GM12865 (cell line): Measurements from ENCODE around the gene LGALS9.

ENCODE experiments used
- DNase-seq: peaks from one replicate; pipeline ENCODE4 v3.0.0; 2010; ENCODE audit warnings: low read depth
- H3K4me3 ChIP-seq: 2 replicates; pipeline ENCODE4 v1.5.1; 2011; ENCODE audit warnings: mild to moderate bottlenecking, low read depth, low read length, control low read depth
- TF ChIP-seq, protein P1 (sequence below): IDR thresholded peaks from 2 replicates; pipeline ENCODE4 v1.5.1; 2011; ENCODE audit warnings: low read length, control low read depth, low read depth, inconsistent platforms; ENCODE audit not compliant: insufficient read depth; ENCODE audit errors: missing control alignments

LGALS9 gene

DNA sequence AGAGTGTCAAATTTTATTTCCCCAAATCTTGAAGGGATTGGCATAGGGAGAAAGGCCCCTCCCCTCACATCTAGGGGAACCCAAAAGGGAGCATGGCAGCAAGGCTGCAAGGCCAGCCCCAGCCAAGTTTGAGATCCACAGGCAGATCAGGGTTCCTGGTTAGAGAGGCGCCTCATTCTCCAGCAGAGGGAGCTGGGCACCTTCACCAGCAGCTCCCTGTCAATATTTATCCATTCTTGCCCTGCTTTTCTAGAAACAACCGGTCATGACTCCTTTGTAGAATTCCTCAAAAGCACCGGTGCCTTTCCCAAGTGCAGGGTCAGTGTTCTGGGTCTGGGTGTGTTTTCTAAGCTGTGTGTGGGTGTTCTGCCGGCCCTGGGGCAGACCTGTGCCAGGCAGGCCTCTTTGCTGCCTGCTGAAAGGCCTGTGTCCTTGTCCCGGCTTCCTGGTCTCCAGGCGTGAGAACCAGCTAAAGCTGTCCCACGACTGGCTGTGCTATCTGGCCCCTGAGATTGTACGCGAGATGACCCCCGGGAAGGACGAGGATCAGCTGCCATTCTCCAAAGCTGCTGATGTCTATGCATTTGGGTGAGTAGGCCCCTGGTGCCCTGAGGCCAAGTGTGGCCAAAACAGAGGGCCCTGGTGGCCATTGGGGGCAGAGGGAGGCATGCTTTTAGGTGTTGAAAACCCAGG, 21.2 kb upstream of the LGALS9 start:
- peak; percentile 50 for DNase-seq

DNA sequence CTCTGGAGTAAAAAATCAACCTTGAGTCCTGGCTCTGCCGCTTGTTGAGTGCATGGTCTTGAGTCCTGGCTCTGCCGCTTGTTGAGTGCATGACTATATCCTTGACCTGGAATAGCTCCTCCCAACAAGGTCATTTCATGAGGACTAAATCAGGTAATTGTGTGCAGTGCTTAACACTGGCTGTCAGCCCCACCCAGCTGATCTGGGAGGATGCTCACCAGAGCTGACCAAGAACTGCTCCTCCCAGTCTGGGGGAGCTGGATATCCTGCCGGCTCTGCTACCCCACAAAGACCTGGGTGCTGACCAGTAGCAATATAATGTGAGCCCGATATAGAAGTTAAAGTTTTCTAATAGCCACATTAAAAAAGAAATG, 20.7 kb upstream of the LGALS9 start:
- no peak for DNase-seq
- H3K4me3 ChIP-seq: no peak overlapping the region
- TF ChIP-seq, protein P1, sequence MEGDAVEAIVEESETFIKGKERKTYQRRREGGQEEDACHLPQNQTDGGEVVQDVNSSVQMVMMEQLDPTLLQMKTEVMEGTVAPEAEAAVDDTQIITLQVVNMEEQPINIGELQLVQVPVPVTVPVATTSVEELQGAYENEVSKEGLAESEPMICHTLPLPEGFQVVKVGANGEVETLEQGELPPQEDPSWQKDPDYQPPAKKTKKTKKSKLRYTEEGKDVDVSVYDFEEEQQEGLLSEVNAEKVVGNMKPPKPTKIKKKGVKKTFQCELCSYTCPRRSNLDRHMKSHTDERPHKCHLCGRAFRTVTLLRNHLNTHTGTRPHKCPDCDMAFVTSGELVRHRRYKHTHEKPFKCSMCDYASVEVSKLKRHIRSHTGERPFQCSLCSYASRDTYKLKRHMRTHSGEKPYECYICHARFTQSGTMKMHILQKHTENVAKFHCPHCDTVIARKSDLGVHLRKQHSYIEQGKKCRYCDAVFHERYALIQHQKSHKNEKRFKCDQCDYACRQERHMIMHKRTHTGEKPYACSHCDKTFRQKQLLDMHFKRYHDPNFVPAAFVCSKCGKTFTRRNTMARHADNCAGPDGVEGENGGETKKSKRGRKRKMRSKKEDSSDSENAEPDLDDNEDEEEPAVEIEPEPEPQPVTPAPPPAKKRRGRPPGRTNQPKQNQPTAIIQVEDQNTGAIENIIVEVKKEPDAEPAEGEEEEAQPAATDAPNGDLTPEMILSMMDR: no peak

More for the DNA sequence above, 21.2 kb upstream of the LGALS9 start:
- no peak overlapping the region for H3K4me3 ChIP-seq
- TF ChIP-seq, protein P1: peak; percentile 47

DNA sequence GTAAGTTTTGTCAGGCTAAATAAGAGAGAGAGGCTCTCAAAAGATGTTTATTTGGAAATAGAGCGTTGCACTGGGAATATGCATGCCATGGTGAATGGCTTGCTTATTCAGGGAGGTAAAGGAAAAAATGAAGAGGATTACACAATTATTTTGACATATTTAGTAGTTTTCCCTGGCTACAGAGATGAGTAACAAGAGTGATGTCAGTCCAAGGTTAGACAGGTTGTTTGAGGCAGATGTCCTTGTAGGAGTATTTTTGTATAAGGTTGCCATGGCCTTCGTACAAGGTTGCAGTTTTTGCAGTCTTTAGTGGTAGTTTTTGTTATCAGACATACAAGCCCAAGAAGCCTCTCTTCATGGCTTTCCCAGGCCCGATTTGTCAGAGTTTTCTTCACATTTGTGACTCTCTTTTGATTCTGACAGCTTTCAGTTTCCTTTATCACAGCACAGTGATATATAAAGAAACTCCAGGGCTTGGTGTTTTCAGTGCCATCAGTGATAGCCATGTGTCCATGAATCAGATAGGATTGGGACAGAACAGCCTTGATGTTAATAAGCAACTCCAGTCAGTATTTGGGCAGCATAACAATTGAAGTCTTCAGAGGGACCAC, 18.7 kb upstream of the LGALS9 start:
- no peak for DNase-seq
- TF ChIP-seq, protein P1: no peak
- H3K4me3 ChIP-seq: no peak overlapping the region

DNA sequence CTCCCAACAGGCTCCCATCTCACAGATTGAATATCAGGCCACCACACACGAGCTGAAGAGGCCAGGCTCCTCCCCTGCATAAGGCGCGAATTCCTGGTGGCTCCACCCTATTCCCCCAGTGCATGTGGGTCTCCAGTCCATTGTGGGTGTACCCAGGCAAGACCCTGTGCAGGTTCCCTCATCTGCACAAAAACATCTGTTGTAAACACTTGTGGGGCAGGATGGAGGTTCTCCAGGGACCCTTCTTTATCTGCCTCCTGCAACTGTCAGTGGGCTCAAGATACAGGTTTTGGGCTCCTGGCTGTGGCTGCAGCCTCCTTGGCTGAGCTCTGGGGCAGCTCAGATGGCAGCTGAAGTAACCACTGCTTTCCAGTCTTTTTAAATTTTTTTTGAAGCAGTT, 17.6 kb upstream of the LGALS9 start:
- no peak for DNase-seq
- TF ChIP-seq, protein P1: no peak
- H3K4me3 ChIP-seq: no peak overlapping the region

DNA sequence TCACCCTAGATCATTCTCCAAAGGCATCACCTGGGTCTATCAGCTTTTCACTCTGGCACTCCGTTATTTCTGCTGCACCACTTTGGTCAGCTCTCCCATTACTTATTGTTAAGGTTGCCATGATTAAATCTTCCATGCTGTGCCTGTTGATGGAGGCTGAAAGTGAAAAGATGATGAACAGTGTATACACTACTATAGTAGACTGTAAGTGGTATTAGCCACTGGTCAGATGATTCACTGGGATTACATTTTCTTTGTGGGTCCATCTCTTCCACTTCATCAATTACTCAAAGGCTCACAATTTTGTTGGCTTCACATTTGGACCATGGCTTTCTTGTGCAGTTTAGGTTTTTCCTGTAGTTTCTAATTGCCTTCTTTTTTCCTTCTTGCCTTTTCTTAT, 15.9 kb upstream of the LGALS9 start:
- TF ChIP-seq, protein P1: no peak
- no peak for DNase-seq
- H3K4me3 ChIP-seq: no peak overlapping the region

DNA sequence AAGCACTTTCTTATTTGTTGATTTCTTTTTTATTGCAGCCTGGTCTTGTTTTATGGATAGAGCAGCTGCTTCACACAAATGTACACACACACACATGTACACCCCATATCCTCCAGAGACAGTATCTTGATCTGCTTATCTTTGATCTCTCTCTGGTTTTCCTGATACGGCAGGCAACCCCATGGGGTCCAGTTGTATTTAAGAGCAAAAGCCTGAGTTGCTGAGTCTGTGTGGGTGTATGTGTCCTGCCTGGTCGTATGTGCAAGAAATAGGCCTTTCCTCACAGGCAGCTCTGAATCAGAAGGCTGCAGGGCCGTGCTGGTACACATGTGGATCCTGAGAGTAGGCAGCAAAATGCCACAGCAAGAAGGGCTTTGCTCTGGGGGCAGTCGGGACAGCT, 14.6 kb upstream of the LGALS9 start:
- no peak for DNase-seq
- no peak overlapping the region for H3K4me3 ChIP-seq
- TF ChIP-seq, protein P1: no peak

DNA sequence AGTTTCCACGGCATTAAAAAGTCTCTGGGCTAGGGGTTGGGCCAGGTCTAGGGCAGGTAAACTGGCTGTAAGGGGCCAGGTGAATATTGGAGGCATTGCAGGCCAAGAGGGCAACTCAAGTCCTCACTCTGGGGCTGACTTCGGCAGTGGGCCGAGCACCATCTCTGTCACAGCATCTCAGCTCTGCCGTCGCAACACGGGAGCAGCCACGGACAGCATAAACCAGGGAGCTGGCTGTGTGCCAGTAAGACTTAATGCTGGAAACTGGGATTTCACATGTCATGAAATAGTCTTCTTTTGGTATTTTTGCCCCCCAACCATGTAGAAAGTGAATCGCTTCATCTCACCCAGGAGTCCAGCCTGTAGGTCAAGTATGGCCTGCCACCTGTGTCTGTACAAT, 12.6 kb upstream of the LGALS9 start:
- no peak for DNase-seq
- H3K4me3 ChIP-seq: no peak overlapping the region
- TF ChIP-seq, protein P1: no peak
